Occipital lobe (tissue), 2 donors: Measurements from ENCODE around the gene THRB. TPM values are rescaled to one million over a fixed set of nuclear protein-coding genes. Genes with fewer than 3 reads are reported as not detected.

Experiments
- DNase-seq: peaks from one replicate; lab custom pipeline; 2025; lab: John Stamatoyannopoulos, UW
- total RNA-seq: library from RNA; depleted of rRNA; stranded (reverse); fragments of >200 nt; gene quantifications from one replicate; pipeline ENCODE4 v1.2.3, GENCODE V29; 2014

THRB gene
- total RNA-seq, 1 donor from 2014 or later: 44.5 TPM

DNA sequence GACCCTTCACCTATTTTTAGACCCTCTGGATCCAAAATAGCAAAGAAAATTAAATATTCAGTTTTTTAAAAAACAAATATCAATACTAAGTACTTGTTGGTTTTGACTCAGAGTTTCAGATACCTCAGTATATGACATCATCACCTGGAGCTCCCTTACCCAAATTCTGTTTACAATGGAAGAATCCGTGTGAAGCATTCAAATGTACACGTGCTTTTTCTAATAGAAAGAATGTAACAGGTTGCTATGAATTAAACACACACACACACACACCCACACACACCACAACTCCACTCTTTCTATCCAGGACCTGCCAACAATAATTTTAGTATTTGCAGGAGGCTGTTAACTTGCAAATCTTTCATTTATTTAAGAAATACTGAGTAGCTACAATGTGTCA, 221.8 kb downstream of the THRB start:
- no peak for DNase-seq

GRCh38 chr3:24272408-24272807, 222.2 kb downstream of the THRB start:
- no peak for DNase-seq

- DNase-seq: no peak
Measured at GRCh38 chr3:24271228-24271627, 223.4 kb downstream of the THRB start.

DNA sequence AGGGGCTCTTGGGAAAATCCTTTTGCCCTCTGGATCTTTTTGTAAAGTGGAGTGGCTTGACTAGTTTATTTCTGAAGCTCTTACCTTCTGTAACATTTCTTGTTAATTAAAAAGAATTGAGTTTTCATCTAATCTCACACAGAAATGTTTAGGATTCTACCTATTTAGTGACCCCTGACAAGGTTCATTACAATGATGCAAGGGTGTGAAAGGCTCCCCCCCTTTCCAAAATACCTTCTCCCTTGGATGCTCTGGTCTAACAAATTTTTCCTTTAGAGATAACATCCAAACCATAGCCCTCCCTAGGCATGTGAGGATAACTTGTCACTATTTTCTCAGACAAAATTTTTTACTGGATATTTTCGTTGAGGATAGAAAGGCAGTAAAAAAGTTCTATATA, 223.9 kb downstream of the THRB start:
- no peak for DNase-seq

- no peak for DNase-seq
Measured at GRCh38 chr3:24270204-24270691, 224.4 kb downstream of the THRB start.

GRCh38 chr3:24264748-24265158, 229.9 kb downstream of the THRB start:
- DNase-seq: no peak

GRCh38 chr3:24264011-24264410, 230.6 kb downstream of the THRB start:
- no peak for DNase-seq

DNA sequence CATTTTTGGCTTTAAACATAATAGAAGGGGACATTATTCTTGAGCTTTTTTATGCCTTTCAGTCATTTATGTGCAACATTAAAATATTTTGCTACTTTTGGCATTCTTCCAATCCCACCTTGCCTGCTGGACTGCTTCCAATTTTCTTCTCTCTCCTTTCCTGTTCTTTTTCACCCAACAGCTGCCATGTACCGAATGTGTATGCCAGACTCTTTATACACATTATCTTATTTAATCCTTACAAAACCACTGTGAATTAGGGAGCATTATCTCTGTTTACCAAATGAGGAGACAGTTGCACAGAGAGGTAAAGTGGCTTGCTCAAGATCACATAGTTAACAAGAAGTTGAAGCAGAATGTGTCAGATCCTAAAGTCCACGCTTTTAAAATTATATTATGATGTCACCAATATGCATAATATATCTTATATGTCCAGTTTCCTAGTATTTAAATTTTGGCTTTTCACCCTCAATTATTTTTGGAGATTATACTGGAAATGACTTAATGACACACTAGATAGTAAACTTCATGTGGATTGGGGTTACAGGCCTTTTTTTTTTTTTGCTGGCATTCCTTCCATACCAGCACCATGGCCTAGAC, 231.5 kb downstream of the THRB start:
- no peak for DNase-seq

DNA sequence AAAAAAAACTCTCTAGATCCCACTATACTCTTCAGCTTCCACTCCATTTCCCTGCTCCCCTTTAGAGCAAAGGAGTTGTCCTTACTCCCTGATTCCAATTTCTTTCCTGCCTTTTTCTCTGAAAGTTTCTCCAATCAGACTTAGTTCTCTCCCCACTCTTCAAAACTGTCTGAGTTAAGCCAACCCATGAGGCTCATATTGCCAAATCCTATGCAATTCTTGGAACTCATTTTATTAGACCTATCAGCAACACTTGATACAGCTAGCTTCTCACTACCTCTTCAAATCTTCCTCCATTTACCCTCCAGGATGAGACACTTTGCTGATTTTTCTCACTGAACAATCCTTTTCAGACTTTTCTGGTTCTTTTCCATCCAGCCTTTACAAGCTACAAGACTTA, 233.1 kb downstream of the THRB start:
- no peak for DNase-seq

DNA sequence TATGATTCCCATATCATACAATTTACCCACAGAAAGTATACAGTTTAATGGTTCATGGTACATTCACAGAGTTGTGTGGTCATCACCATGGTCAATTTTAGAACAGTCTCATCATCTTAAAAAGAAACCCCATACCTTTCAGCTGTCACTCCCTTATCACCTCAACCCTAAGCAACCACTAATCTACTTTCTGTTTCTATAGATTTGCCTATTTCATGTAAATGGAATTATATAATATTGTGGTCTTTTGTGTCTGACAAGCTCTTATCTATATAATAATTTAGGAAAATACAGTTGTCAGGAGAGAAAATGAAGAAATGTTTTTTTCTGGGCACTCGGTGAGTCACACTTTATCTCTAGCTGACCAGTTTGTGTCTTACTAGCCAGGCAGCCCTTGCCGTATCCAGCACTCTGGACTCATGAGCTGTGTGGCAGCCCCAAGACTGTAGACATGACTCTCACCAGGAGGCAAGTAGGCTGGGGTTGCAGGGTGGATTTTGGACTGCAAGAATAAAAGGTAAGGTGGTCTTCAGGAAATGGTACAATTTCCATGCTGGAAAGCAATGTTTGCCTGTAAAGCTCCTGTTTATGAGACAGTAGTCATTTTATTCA, 234.6 kb downstream of the THRB start:
- no peak for DNase-seq

DNA sequence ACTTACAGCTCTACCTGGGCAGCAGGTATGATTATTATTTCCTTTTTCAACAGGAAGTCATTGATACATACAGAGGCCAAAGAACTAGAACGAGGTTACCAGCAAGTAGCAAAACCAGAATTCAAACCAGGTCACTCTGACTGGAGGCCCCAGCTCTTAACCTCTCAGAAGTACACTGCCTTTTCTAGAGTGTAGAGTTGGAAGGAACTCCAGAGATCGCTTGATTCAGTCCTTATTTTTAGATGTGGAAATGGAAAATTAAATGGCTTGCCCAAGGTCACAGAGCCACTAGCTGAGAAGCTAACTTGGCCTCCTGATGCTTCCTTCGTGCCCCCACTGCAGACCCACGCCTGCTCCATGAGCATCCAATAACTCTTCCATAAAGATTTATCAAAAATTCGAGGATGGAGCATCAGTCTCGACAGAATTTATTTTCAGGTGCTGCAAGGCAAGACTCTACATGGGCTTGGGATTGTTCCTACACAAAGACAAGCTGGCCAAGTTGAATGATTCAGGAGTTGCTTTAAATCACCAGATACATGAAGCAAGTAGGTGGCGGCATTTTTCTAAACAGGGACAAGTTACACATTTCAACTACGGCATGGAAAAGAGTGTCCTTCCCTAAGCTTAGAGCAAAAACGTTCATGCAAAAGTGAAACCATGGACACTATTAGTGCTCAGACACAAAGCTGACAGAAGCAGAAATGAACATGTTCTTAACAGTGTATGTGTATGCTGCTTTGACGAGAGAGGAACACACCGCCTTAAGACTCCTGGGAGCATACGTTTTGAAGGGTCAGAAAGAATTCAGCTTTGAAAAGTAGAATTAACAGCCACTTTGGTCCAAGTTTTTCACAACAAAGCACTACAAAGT, 235.7 kb downstream of the THRB start:
- DNase-seq: no peak

DNA sequence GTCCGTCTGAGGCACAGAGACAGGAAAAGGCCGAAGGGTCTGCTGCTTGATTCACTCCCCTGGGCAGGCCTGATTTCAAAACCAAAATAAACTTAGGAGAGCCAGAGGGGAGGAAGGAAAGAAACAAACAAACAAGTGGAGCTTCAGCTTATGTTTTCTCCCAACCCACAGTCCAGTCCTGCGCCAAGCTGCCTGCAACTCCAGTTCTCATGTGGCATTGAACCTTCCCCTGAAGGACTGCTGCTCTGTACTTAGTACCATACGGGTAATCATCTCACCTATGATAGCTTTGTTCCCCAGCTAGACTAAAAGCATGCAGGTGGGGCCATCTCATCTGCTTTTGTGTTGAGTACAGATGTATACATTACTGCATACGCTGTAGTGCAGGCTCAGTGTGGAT, 236.4 kb downstream of the THRB start:
- DNase-seq: no peak

DNA sequence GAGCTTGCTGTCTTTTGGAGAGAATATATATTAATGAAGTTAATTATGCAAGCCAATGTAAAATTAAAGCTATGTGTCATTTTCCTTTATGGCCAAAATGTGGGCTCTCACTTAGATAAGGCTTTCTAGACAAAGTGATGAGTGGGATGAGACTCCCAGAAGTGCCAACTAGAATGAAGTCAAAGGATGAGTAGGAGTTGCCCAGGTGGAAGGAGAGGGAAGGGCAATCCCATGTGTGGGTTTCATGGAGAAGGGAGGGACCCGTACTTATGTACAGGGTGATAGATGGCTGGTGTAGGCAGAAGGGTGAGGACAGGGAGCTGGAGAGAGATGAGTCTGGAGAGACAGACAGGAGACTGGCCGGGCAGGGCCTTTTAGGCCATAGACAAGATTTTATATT, 239.2 kb downstream of the THRB start:
- no peak for DNase-seq

DNA sequence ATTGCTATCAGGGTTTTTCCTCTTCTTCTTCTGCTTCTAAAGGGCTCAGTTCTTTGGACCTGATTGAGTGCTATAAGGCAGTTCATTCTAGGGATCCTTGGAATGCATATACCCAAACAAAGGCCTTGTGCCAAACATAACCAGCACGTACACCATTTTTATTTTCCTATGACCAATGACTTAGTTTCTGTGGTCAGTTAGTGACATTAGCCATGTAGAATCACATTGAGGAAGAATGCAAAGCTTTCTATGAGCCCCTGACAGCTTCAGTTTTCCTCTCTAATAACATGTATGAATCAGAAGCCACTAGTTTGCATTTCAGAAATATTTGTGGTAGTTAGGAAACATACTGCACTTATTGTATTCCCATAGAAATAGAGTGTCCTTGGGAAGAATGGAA, 240.0 kb downstream of the THRB start:
- DNase-seq: no peak

GRCh38 chr3:24253336-24253735, 241.3 kb downstream of the THRB start:
- no peak for DNase-seq

DNA sequence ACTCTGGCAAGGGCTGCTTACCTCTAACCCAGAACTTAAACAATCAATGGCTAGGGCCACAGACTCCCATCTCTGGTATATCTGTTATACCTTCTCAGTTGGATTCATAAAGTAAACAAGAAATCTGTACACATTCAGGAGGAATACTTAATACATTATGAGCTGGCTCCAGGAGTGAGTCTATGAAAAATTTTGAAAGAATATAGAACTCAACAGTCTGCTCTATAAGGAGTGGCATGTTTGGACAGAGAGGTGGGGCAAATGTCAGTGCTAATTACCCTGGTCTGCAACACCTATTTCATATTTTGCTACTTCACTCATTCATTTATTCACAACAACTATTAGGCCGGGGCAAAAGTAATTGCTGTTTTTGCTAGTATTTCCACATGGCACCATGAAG, 245.1 kb downstream of the THRB start:
- DNase-seq: no peak

DNA sequence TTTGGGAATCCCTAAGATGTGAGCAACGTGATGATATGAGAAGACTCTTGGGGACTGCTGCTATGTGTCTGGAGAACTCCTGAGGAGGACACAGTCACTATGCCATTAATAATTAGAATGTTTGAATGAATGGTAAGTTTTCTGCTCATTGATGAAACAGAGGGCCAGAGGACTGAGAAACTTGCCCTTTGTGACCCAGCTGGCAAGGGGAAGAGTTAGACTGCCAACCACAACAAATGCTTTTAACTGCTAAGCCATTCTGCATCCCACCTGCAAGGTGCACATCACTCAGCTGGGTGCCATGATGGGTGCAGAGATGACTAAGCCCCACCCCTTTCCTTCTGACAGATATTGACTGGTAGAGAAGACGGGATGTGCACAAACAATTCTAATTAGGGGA, 249.6 kb downstream of the THRB start:
- no peak for DNase-seq

DNA sequence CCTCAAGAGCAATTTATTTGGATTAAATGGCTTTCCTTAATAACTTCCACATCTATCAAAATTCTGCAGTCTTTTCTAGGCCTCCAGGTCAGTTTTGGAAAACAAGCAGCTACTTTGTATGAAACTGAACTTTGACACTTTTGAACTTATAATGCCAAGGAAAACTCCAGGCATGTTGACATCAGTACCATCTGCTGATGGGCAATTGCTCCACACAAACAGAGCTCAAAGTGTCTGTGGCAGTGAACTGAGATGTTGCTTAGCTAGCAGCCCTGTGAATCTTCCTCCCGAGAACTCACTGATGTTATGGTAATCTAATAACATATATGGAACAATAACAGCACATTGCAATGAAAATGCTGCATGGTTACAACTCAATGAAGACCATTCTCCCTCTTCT, 250.2 kb downstream of the THRB start:
- DNase-seq: no peak

- no peak for DNase-seq
Measured at GRCh38 chr3:24242012-24242698, 252.5 kb downstream of the THRB start.

DNA sequence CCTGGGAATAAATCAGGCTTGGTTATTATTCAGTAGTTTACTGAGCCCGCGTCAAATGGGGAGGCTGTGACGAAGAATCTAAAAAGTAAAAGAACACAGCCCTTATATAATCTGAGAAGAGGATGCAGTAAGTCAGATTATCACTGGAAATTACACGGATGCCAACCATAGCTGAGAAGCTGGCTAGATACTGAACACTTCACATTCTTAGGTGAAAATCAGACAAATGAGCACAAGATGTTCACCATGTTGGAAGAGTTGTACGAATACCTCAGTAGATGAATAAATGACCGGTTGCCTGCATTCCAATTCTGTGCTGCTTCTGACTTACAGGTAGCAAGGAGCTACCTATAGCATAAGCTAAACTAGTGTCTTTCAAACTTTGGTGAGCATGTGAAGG, 254.3 kb downstream of the THRB start:
- DNase-seq: no peak

- peak; percentile 55 for DNase-seq
Measured at GRCh38 chr3:24237971-24238706, 256.5 kb downstream of the THRB start.
